Caco-2 (cell line): ENCODE data around the gene COPS3. TPM values are rescaled to one million over a fixed set of nuclear protein-coding genes. Genes with fewer than 3 reads are reported as not detected.

Source experiments
- BruUV-seq: library from RNA; stranded (reverse); fragments of 400-500 nt; replicated peaks from 2 replicates; lab custom pipeline; 2021; lab: Mats Ljungman, UMichigan
- CTCF ChIA-PET: fragments of 300-600 bp; sonication (Branson Sonifier 250); formaldehyde crosslinking; loops from one replicate; lab custom pipeline; 2022; ENCODE audit warnings: antibody characterized with exemption; lab: Charles Lee
- POLR2A ChIA-PET: fragments of 300-600 bp; sonication (Branson Sonifier 250); formaldehyde crosslinking; loops from one replicate; lab custom pipeline; 2022; ENCODE audit warnings: antibody characterized with exemption; lab: Charles Lee
- DNase-seq, 2 experiments: peaks; one replicate each; pipeline versions ENCODE4 v3.0.0 to v3.0.0-alpha.2; 2020 to 2022
- H3K27me3 ChIP-seq: replicated peaks from 2 replicates; pipeline ENCODE4 v1.6.0; 2011; ENCODE audit warnings: low read length; ENCODE audit not compliant: control insufficient read depth, insufficient read depth
- H3K36me3 ChIP-seq: 2 replicates; pipeline ENCODE4 v1.5.1; 2011; ENCODE audit warnings: low read length; ENCODE audit not compliant: control insufficient read depth, insufficient read depth
- H3K4me1 ChIP-seq: fragments of 250-450 bp; sonication (Bioruptor Pico); 2 replicates; pipeline ENCODE4 v1.5.1; 2020; ENCODE audit warnings: mild to moderate bottlenecking
- H3K4me3 ChIP-seq: 2 replicates; pipeline ENCODE4 v1.5.1; 2011; ENCODE audit warnings: low read depth, mild to moderate bottlenecking, control low read depth, low read length
- H3K9me3 ChIP-seq: fragments of 250-450 bp; sonication (Bioruptor Pico); 2 replicates; pipeline ENCODE4 v1.5.1; 2020; ENCODE audit warnings: mild to moderate bottlenecking, moderate library complexity
- H3K27ac Mint-ChIP-seq: one replicate; pipeline ENCODE4 v1.8.0; 2022; ENCODE audit warnings: mixed read lengths; ENCODE audit not compliant: unreplicated experiment
- H3K27me3 Mint-ChIP-seq: one replicate; pipeline ENCODE4 v1.8.0; 2022; ENCODE audit warnings: mixed read lengths; ENCODE audit not compliant: insufficient read depth, unreplicated experiment
- H3K36me3 Mint-ChIP-seq: one replicate; pipeline ENCODE4 v1.8.0; 2022; ENCODE audit warnings: mild to moderate bottlenecking, mixed read lengths; ENCODE audit not compliant: insufficient read depth, unreplicated experiment
- H3K4me1 Mint-ChIP-seq: one replicate; pipeline ENCODE4 v1.8.0; 2022; ENCODE audit warnings: low read depth, mixed read lengths; ENCODE audit not compliant: unreplicated experiment
- H3K4me3 Mint-ChIP-seq: one replicate; pipeline ENCODE4 v1.8.0; 2022; ENCODE audit warnings: mild to moderate bottlenecking, moderate library complexity, mixed read lengths; ENCODE audit not compliant: unreplicated experiment
- H3K9me3 Mint-ChIP-seq: one replicate; pipeline ENCODE4 v1.8.0; 2022; ENCODE audit warnings: mixed read lengths; ENCODE audit not compliant: unreplicated experiment
- CTCF ChIP-seq, 2 experiments: fragments of 200-600 bp in 1 of 2; IDR thresholded peaks; 1 replicate in 1 of 2; 2 replicates in 1 of 2; pipeline versions ENCODE4 v1.5.1 to v1.8.0; 2011 to 2022; ENCODE audit warnings: antibody characterized with exemption in 1 of 2, control low read depth in 1 of 2, inconsistent platforms in 1 of 2, low read depth in 1 of 2, low read length in 1 of 2, mild to moderate bottlenecking in 1 of 2, moderate library complexity in 1 of 2; ENCODE audit not compliant: insufficient read depth in 1 of 2, severe bottlenecking in 1 of 2, unreplicated experiment in 1 of 2
- intact Hi-C: fragments of 100-400 bp; cut with micrococcal nuclease; formaldehyde crosslinking; loops from one replicate; pipeline ENCODE4 v1.10.0; 2022; ENCODE audit not compliant: unreplicated experiment
- total RNA-seq: library from RNA; stranded (reverse); gene quantifications from 2 replicates; pipeline ENCODE4 v1.2.3, GENCODE V29; 2022

Gene COPS3
- total RNA-seq, 1 experiment from 2014 or later: 120 TPM

- no TSS peak for BruUV-seq
- intact Hi-C loops: no loop called here
- Mint-ChIP-seq H3K27ac (no peak overlapping the region), H3K4me1 (no peaks in the 10 kb centered on the region), H3K36me3 (no peaks in the 10 kb centered on the region), H3K27me3 (no peaks in the 10 kb centered on the region), H3K9me3 (no peaks in the 10 kb centered on the region), H3K4me3 (no peak overlapping the region)
- POLR2A ChIA-PET: no interaction called here
- no peak for DNase-seq
- H3K27me3 ChIP-seq: no peaks in the 10 kb centered on the region
- no peak overlapping the region for H3K4me3 ChIP-seq
- H3K9me3 ChIP-seq: no peaks in the 10 kb centered on the region
- no peaks in the 10 kb centered on the region for H3K4me1 ChIP-seq
- no peaks in the 10 kb centered on the region for H3K36me3 ChIP-seq
- CTCF ChIA-PET: no interaction called here
- TF ChIP-seq CTCF (IDR thresholded peaks at IDR 0.05; ENCODE audit: insufficient read depth in 1 of 2, low read depth in 1 of 2, low read length in 1 of 2, severe bottlenecking in 1 of 2, unreplicated experiment in 1 of 2): no peak
These were observed 44.8 kb upstream of the COPS3 start for GRCh38 chr17:17325816-17326215.

- Mint-ChIP-seq H3K4me1 (no peaks in the 10 kb centered on the region), H3K36me3 (no peaks in the 10 kb centered on the region), H3K4me3 (no peak overlapping the region), H3K9me3 (no peaks in the 10 kb centered on the region), H3K27ac (no peak overlapping the region), H3K27me3 (no peaks in the 10 kb centered on the region)
- no peak for DNase-seq
- POLR2A ChIA-PET: no interaction called here
- Histone ChIP-seq H3K36me3 (no peaks in the 10 kb centered on the region), H3K27me3 (no peaks in the 10 kb centered on the region), H3K9me3 (no peaks in the 10 kb centered on the region), H3K4me1 (no peaks in the 10 kb centered on the region), H3K4me3 (no peak overlapping the region)
- BruUV-seq: no TSS peak
- no peak for TF ChIP-seq CTCF (IDR thresholded peaks at IDR 0.05; ENCODE audit: insufficient read depth in 1 of 2, low read depth in 1 of 2, low read length in 1 of 2, severe bottlenecking in 1 of 2, unreplicated experiment in 1 of 2)
- CTCF ChIA-PET: no interaction called here
- intact Hi-C loops: no loop called here
These were observed 44.2 kb upstream of the COPS3 start for GRCh38 chr17:17325228-17325627.

GRCh38 chr17:17324616-17325015 is 43.6 kb upstream of the COPS3 start:
- H3K36me3 Mint-ChIP-seq: no peaks in the 10 kb centered on the region
- H3K4me3 Mint-ChIP-seq: no peak overlapping the region
- POLR2A ChIA-PET: no interaction called here
- CTCF ChIA-PET: no interaction called here
- no peak overlapping the region for H3K27ac Mint-ChIP-seq
- no peak for TF ChIP-seq CTCF (IDR thresholded peaks at IDR 0.05; ENCODE audit: insufficient read depth in 1 of 2, low read depth in 1 of 2, low read length in 1 of 2, severe bottlenecking in 1 of 2, unreplicated experiment in 1 of 2)
- DNase-seq: no peak
- no peaks in the 10 kb centered on the region for H3K4me1 Mint-ChIP-seq
- H3K27me3 ChIP-seq: no peaks in the 10 kb centered on the region
- no peaks in the 10 kb centered on the region for H3K9me3 Mint-ChIP-seq
- BruUV-seq: no TSS peak
- H3K9me3 ChIP-seq: no peaks in the 10 kb centered on the region
- no peaks in the 10 kb centered on the region for H3K27me3 Mint-ChIP-seq
- no peak overlapping the region for H3K4me3 ChIP-seq
- no peaks in the 10 kb centered on the region for H3K36me3 ChIP-seq
- H3K4me1 ChIP-seq: no peaks in the 10 kb centered on the region
- intact Hi-C loops: no loop called here
